SU-DHL-6 (cell line): ENCODE data around the gene SERPINA3.

ENCODE experiments used
- H2AFZ ChIP-seq: fragments of 200-600 bp; sonication (generic); 2 replicates; pipeline ENCODE4 v1.6.1; 2014; ENCODE audit warnings: low read depth, mild to moderate bottlenecking, moderate library complexity, mixed read lengths, antibody characterized with exemption, low read length; ENCODE audit not compliant: severe bottlenecking
- H3F3A ChIP-seq: fragments of 200-600 bp; shearing (Covaris generic); 2 replicates; pipeline ENCODE4 v1.6.0; 2016; ENCODE audit warnings: antibody characterized with exemption, mild to moderate bottlenecking; ENCODE audit not compliant: insufficient read depth
- H3K27ac ChIP-seq: fragments of 200-600 bp; sonication (generic); 2 replicates; pipeline ENCODE4 v1.5.1; 2016; ENCODE audit warnings: low read depth, mild to moderate bottlenecking, low read length, moderate library complexity, mixed read lengths
- H3K27me3 ChIP-seq: fragments of 200-600 bp; sonication (generic), shearing (Covaris generic); 2 replicates; pipeline ENCODE4 v1.6.0; 2014; ENCODE audit warnings: mild to moderate bottlenecking, low read length
- H3K36me3 ChIP-seq: fragments of 200-600 bp; sonication (generic); 2 replicates; pipeline ENCODE4 v1.6.1; 2014; ENCODE audit warnings: mild to moderate bottlenecking, low read length, mixed read lengths
- H3K4me2 ChIP-seq: fragments of 300-600, 200-600 bp; shearing (Covaris generic), sonication (generic); 2 replicates; pipeline ENCODE4 v1.6.0; 2014; ENCODE audit warnings: low read length, low read depth, mild to moderate bottlenecking; ENCODE audit not compliant: poor library complexity, severe bottlenecking
- H3K4me3 ChIP-seq: fragments of 200-600 bp; sonication (generic); 2 replicates; pipeline ENCODE4 v1.5.1; 2014; ENCODE audit warnings: antibody characterized with exemption, low read length, mild to moderate bottlenecking, mixed read lengths; ENCODE audit not compliant: insufficient read depth, poor library complexity, severe bottlenecking
- H3K79me2 ChIP-seq: fragments of 200-600 bp; sonication (generic); 2 replicates; pipeline ENCODE4 v1.6.1; 2014; ENCODE audit warnings: mild to moderate bottlenecking, low read length, moderate library complexity; ENCODE audit not compliant: insufficient read depth
- H3K9ac ChIP-seq: fragments of 200-600 bp; sonication (generic); 2 replicates; pipeline ENCODE4 v1.7.0; 2014; ENCODE audit warnings: mild to moderate bottlenecking, low read length
- H3K9me2 ChIP-seq: fragments of 200-600 bp; sonication (generic); replicated peaks from 2 replicates; pipeline ENCODE4 v1.6.1; 2014; ENCODE audit warnings: low read length; ENCODE audit not compliant: insufficient read depth
- H3K9me3 ChIP-seq: fragments of 200-600 bp; sonication (generic); 2 replicates; pipeline ENCODE4 v1.6.1; 2014; ENCODE audit warnings: low read length, mixed read lengths; ENCODE audit not compliant: insufficient read depth
- H4K20me1 ChIP-seq: fragments of 200-600 bp; sonication (generic); 2 replicates; pipeline ENCODE4 v1.6.1; 2014; ENCODE audit warnings: low read depth, mild to moderate bottlenecking, antibody characterized with exemption, low read length, moderate library complexity, mixed read lengths
- EZH2phosphoT487 ChIP-seq: fragments of 200-600 bp; sonication (generic), shearing (Covaris generic); conservative IDR thresholded peaks from 2 replicates; pipeline ENCODE4 v1.6.1; 2018; ENCODE audit warnings: mild to moderate bottlenecking, antibody characterized with exemption, low read length, moderate library complexity, mixed read lengths
- TF ChIP-seq, protein P1 (sequence below): fragments of 200-600 bp; sonication (generic); IDR thresholded peaks from one replicate; pipeline ENCODE4 v1.5.1; 2017; ENCODE audit warnings: antibody characterized with exemption, mild to moderate bottlenecking, low read length, moderate library complexity; ENCODE audit not compliant: insufficient read depth, poor library complexity, severe bottlenecking

The SERPINA3 gene

DNA sequence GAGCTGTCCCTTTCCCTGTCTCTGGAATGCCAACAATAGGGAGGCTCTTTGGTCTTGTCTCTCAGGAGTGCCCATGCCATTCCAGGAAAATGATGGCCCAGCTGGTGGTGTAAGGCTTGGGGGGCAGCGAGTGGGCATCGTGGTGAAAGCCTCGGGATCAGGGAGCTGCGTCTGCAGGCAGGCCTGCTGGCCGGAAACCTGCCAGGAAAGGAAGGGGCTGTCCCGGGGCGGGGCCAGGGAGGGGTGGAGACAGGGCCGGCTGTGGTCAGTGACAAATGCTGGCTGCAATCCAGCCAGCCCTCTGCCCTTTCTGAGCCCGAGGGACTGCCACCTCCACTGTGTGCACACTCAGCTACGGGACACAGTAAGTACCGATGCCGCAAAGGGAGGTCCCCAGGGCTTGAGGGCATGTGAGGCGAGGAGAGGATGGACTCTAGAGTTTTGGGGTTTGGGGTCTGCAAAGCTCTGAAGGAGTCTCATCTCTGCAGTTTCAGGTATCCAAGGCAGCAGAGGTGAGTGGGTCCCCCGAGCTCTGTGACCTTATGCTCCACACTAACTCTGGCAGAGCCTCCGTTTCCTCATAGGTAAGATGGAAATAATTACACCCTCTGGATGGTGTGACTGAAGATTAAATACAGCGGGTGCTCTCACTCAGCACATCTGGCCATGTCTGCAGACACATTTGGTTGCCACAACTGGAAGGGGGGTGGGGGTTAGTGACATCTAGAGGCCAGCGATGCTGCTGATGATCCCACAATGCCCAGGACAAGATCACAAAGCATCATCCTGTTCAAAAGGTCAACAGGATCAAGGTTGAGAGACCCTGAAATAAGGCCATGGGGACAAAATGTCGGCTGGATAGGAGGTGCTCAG, 30.8 kb upstream of the SERPINA3 start, which contains the start of gene SERPINA5:
Gene SERPINA5 (plus strand): TSS at position 300 of the 873 bp plus-strand sequence. CDS start 5,937 bp downstream, outside the sequence.
- Histone ChIP-seq H3K4me2 (no peak within 1 kb of the TSS), H3K4me3 (no peak within 1 kb of the TSS), H3K9ac (no peak within 1 kb of the TSS), H3K9me3 (no peaks in the 10 kb centered on the region), H2AFZ (no peak within 1 kb of the TSS), H3K79me2 (no peaks in the 10 kb centered on the region), H4K20me1 (no peaks in the 10 kb centered on the region), H3K36me3 (no peaks in the 10 kb centered on the region), H3K27me3 (no peaks in the 10 kb centered on the region), H3K27ac (no peak within 1 kb of the TSS), H3K9me2 (no peaks in the 10 kb centered on the region), H3F3A (no peaks in the 10 kb centered on the region)
- TF ChIP-seq EZH2phosphoT487, result no peak
- TF ChIP-seq, protein P1, sequence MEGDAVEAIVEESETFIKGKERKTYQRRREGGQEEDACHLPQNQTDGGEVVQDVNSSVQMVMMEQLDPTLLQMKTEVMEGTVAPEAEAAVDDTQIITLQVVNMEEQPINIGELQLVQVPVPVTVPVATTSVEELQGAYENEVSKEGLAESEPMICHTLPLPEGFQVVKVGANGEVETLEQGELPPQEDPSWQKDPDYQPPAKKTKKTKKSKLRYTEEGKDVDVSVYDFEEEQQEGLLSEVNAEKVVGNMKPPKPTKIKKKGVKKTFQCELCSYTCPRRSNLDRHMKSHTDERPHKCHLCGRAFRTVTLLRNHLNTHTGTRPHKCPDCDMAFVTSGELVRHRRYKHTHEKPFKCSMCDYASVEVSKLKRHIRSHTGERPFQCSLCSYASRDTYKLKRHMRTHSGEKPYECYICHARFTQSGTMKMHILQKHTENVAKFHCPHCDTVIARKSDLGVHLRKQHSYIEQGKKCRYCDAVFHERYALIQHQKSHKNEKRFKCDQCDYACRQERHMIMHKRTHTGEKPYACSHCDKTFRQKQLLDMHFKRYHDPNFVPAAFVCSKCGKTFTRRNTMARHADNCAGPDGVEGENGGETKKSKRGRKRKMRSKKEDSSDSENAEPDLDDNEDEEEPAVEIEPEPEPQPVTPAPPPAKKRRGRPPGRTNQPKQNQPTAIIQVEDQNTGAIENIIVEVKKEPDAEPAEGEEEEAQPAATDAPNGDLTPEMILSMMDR, result no peak

DNA sequence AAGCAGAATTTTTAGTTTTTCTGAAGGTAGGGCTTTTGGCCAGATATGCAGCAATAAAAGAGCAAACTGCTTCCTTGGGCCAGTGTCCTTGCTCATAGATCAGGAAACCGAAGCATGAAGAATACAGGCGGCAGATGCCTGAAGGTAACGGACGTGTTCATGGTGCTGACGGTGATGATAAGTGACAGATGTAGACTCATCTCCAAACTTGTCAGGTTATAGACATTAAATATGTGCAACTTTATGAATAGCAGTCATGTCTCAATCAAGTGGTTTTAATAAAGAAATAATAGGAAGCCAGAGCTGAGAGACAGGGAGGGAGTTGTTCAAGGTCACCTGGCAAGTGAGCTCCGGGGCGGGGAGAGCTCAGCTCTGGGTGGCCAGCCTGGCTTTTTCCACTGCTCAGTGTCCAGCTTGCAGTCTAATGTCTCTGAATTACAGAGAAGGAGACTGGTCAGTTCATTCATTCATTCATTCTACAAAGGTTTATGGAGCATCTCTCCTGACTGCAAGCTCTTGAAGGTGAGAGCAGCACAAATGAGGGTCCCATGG, 29.9 kb upstream of the SERPINA3 start:
- H3K4me3 ChIP-seq, result no peak overlapping the region
- H3K27me3 ChIP-seq, result no peaks in the 10 kb centered on the region
- no peaks in the 10 kb centered on the region for H3K9me3 ChIP-seq
- H3K9me2 ChIP-seq, result no peaks in the 10 kb centered on the region
- no peaks in the 10 kb centered on the region for H3F3A ChIP-seq
- no peak overlapping the region for H3K9ac ChIP-seq
- H4K20me1 ChIP-seq, result no peaks in the 10 kb centered on the region
- TF ChIP-seq, protein P1, result no peak
- TF ChIP-seq EZH2phosphoT487, result no peak
- no peaks in the 10 kb centered on the region for H3K79me2 ChIP-seq
- no peaks in the 10 kb centered on the region for H3K36me3 ChIP-seq
- no peak overlapping the region for H2AFZ ChIP-seq
- no peak overlapping the region for H3K4me2 ChIP-seq
- H3K27ac ChIP-seq, result no peak overlapping the region

DNA sequence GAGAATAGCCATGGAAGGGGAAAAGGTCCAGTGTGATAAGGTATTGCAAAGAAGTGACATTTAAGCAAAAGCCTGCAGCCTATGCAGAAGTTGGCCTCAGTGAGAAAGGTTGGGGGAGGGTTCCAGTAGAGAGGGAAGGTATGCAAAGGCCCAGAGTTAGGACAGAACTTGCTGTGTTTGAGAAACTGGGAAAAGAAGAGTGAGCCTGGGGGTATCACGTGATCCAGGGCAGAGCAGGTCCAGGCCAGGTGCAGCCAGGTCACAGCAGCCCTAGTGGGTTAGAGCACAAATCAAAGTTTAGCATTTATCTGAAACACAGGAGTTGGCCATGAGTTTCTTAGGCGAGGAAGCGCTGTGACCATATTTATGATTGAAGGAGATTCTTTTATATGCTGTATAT, 29.3 kb upstream of the SERPINA3 start:
- Histone ChIP-seq H3F3A (no peaks in the 10 kb centered on the region), H3K9ac (no peak overlapping the region), H3K36me3 (no peaks in the 10 kb centered on the region), H3K9me2 (no peaks in the 10 kb centered on the region), H3K4me3 (no peak overlapping the region), H3K79me2 (no peaks in the 10 kb centered on the region), H3K27ac (no peak overlapping the region), H3K9me3 (no peaks in the 10 kb centered on the region), H4K20me1 (no peaks in the 10 kb centered on the region), H3K27me3 (no peaks in the 10 kb centered on the region), H2AFZ (no peak overlapping the region), H3K4me2 (no peak overlapping the region)
- no peak for TF ChIP-seq EZH2phosphoT487
- TF ChIP-seq, protein P1, result no peak
